Neuronal stem cell (in vitro differentiated cells): ENCODE results near the gene EMC7.

Experiments used
- DNase-seq: peaks from one replicate; pipeline ENCODE4 v3.0.0-alpha.2; 2013; ENCODE audit warnings: low spot score
- H2AFZ ChIP-seq: one replicate; pipeline ENCODE4 v1.6.1; 2013; ENCODE audit warnings: mild to moderate bottlenecking, low read length, inconsistent platforms
- H2AK5ac ChIP-seq: 2 replicates; pipeline ENCODE4 v1.6.1; 2013; ENCODE audit warnings: low read depth, mild to moderate bottlenecking, inconsistent platforms, low read length, moderate library complexity, mixed read lengths
- H2BK120ac ChIP-seq: 2 replicates; pipeline ENCODE4 v1.6.1; 2013; ENCODE audit warnings: low read depth, mild to moderate bottlenecking, inconsistent platforms, low read length, moderate library complexity, mixed read lengths
- H2BK12ac ChIP-seq: one replicate; pipeline ENCODE4 v1.6.1; 2013; ENCODE audit warnings: low read length, inconsistent platforms
- H2BK15ac ChIP-seq: 2 replicates; pipeline ENCODE4 v1.6.1; 2013; ENCODE audit warnings: mild to moderate bottlenecking, low read length, inconsistent platforms, mixed read lengths
- H2BK5ac ChIP-seq: one replicate; pipeline ENCODE4 v1.6.1; 2013; ENCODE audit warnings: inconsistent platforms, mild to moderate bottlenecking, low read length, moderate library complexity
- H3K14ac ChIP-seq: one replicate; pipeline ENCODE4 v1.6.1; 2013; ENCODE audit warnings: low read length, inconsistent platforms
- H3K18ac ChIP-seq: 2 replicates; pipeline ENCODE4 v1.6.1; 2013; ENCODE audit warnings: low read length, inconsistent platforms
- H3K23ac ChIP-seq: 2 replicates; pipeline ENCODE4 v1.6.1; 2013; ENCODE audit warnings: low read depth, mild to moderate bottlenecking, mixed read lengths, low read length, inconsistent platforms; ENCODE audit not compliant: poor library complexity
- H3K27ac ChIP-seq: replicated peaks from 3 replicates; pipeline ENCODE4 v1.5.1; 2013; ENCODE audit warnings: low read length, inconsistent platforms
- H3K27me3 ChIP-seq, 3 experiments: 2 replicates each; pipeline ENCODE4 v1.6.1; 2013; ENCODE audit warnings: low read length in 3 of 3, mild to moderate bottlenecking in 2 of 3, inconsistent platforms in 1 of 3, low read depth in 1 of 3, mixed read lengths in 1 of 3, moderate library complexity in 1 of 3; ENCODE audit not compliant: control insufficient read depth in 3 of 3, insufficient read depth in 3 of 3
- H3K36me3 ChIP-seq, 2 donors: replicated peaks in 1 of 2; 2 replicates each; pipeline ENCODE4 v1.6.1; 2013; ENCODE audit warnings: low read length in 2 of 2; ENCODE audit not compliant: control insufficient read depth in 2 of 2, insufficient read depth in 2 of 2
- H3K4ac ChIP-seq: 2 replicates; pipeline ENCODE4 v1.6.1; 2013; ENCODE audit warnings: inconsistent platforms, mild to moderate bottlenecking, low read length, moderate library complexity
- H3K4me1 ChIP-seq, 2 donors: 1 replicate in 1 of 2; 2 replicates in 1 of 2; pipeline ENCODE4 v1.6.1; 2013; ENCODE audit warnings: low read length in 2 of 2, low read depth in 1 of 2; ENCODE audit not compliant: control insufficient read depth in 2 of 2, insufficient read depth in 1 of 2
- H3K4me2 ChIP-seq: one replicate; pipeline ENCODE4 v1.6.1; 2013; ENCODE audit warnings: mild to moderate bottlenecking, low read length, inconsistent platforms; ENCODE audit not compliant: insufficient read depth, poor library complexity, severe bottlenecking
- H3K4me3 ChIP-seq, 2 donors: 2 replicates each; pipeline ENCODE4 v1.5.1; 2013; ENCODE audit warnings: low read length in 2 of 2, mild to moderate bottlenecking in 2 of 2, inconsistent platforms in 1 of 2, moderate library complexity in 1 of 2
- H3K79me1 ChIP-seq: one replicate; pipeline ENCODE4 v1.6.1; 2013; ENCODE audit warnings: low read depth, mild to moderate bottlenecking, inconsistent platforms, low read length, moderate library complexity
- H3K9ac ChIP-seq: one replicate; pipeline ENCODE4 v1.6.1; 2013; ENCODE audit warnings: mild to moderate bottlenecking, low read depth, low read length, inconsistent platforms; ENCODE audit not compliant: poor library complexity
- H3K9me3 ChIP-seq, 2 donors: replicated peaks in 1 of 2; 2 replicates each; pipeline versions ENCODE3 to v1.6.1; 2013; ENCODE audit warnings: low read length in 2 of 2, mild to moderate bottlenecking in 2 of 2, inconsistent platforms in 1 of 2, low read depth in 1 of 2, mixed read lengths in 1 of 2, moderate library complexity in 1 of 2; ENCODE audit not compliant: control insufficient read depth in 2 of 2, insufficient read depth in 1 of 2
- H4K8ac ChIP-seq: one replicate; pipeline ENCODE4 v1.6.1; 2013; ENCODE audit warnings: low read depth, mild to moderate bottlenecking, inconsistent platforms, low read length, moderate library complexity
- H4K91ac ChIP-seq: one replicate; pipeline ENCODE4 v1.6.1; 2013; ENCODE audit warnings: low read length, low read depth, mild to moderate bottlenecking, inconsistent platforms; ENCODE audit not compliant: poor library complexity
- WGBS, 2 donors: extraction: QIAGEN DNeasy Blood & Tissue Kit; methylation state at CpG; one replicate each; pipeline ENCODE4 v1.1.7; 2013; ENCODE audit warnings: missing lambda C conversion rate in 2 of 2, mixed read lengths in 1 of 2; ENCODE audit not compliant: insufficient read length in 2 of 2, insufficient replicate concordance in 1 of 2; ENCODE audit errors: extremely low coverage in 2 of 2; 5-methylcytosine and 5-hydroxymethylcytosine counted together

Gene EMC7

DNA sequence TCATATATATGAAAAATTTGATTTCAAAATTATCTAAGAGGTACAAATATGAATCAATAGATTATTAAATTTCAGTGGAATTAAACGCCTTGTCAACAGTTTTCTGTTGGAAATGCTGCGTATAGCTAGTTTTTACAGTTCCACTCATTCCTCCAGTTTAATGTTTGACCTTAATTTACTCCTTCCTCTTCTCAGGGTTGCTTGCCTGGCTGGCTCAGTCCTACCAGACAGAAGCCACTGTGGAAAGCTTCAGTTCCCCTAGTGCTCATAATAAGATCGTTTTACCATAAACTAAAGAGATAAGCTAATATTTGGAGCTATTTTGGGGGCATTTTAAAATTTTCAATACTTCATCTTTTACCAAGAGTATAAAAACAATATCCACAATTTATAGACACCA is 22.8 kb downstream of the EMC7 start:
- Histone ChIP-seq H2BK5ac (no peak overlapping the region), H3K14ac (no peak overlapping the region), H3K4me2 (no peak overlapping the region), H3K9ac (no peak overlapping the region), H3K27me3 (no peaks in the 10 kb centered on the region), H2BK15ac (no peak overlapping the region), H3K4me1 (no peaks in the 10 kb centered on the region), H3K23ac (no peak overlapping the region), H3K4ac (no peak overlapping the region), H3K79me1 (no peaks in the 10 kb centered on the region), H3K9me3 (no peaks in the 10 kb centered on the region), H2AK5ac (no peak overlapping the region), H2BK12ac (no peak overlapping the region), H3K36me3 (peaks cover 0 to 13% of the 10 kb centered on the region in 2 donors), H2AFZ (no peak overlapping the region), H4K8ac (no peak overlapping the region), H3K18ac (no peak overlapping the region), H3K27ac (no peak overlapping the region), H3K4me3 (no peak overlapping the region), H2BK120ac (no peak overlapping the region), H4K91ac (no peak overlapping the region)
- no peak for DNase-seq
- no CpG with 5 or more reads among the region's 3 CpGs for WGBS, 2 donors

DNA sequence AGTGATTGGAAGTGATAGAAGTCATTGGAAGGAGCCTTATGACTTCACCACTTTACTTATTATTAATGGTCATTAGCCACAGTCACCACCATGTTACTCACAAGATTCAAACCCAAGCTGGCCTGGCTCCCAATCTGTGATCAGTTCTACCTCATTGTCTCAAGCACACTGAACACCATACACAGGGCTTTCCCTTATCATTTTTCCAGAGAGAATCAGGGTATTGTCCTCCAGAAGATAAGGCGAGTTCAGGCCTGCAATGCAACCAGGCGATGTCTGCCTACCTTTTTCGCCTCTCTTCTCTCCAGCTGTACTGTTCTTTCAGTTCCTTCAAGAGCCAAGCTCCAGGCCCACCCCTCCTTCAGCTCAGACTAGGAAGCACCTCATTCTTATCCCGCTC is 24.9 kb downstream of the EMC7 start:
- H3K18ac ChIP-seq: no peak overlapping the region
- no CpG with 5 or more reads among the region's 4 CpGs for WGBS, 2 donors

GRCh38 chr15:34070003-34070402 is 31.7 kb downstream of the EMC7 start:
- Histone ChIP-seq H3K9ac (no peak overlapping the region), H2BK5ac (no peak overlapping the region), H2AFZ (no peak overlapping the region), H3K23ac (no peak overlapping the region), H4K91ac (no peak overlapping the region), H3K36me3 (no peaks in the 10 kb centered on the region), H2AK5ac (no peak overlapping the region), H3K4ac (no peak overlapping the region), H4K8ac (no peak overlapping the region), H3K9me3 (no peaks in the 10 kb centered on the region), H3K4me2 (no peak overlapping the region), H2BK120ac (no peak overlapping the region), H2BK12ac (no peak overlapping the region), H2BK15ac (no peak overlapping the region), H3K4me3 (no peak overlapping the region), H3K79me1 (no peaks in the 10 kb centered on the region), H3K4me1 (no peaks in the 10 kb centered on the region), H3K14ac (no peak overlapping the region), H3K18ac (no peak overlapping the region), H3K27me3 (no peaks in the 10 kb centered on the region), H3K27ac (no peak overlapping the region)
- no CpG with 5 or more reads among the region's 6 CpGs for WGBS, 2 donors
- no peak for DNase-seq

More for the DNA sequence above, 24.9 kb downstream of the EMC7 start:
- H3K4me2 ChIP-seq: no peak overlapping the region
- H2AK5ac ChIP-seq: no peak overlapping the region
- H3K23ac ChIP-seq: no peak overlapping the region
- no peaks in the 10 kb centered on the region for H3K79me1 ChIP-seq
- H2AFZ ChIP-seq: no peak overlapping the region
- no peaks in the 10 kb centered on the region for H3K27me3 ChIP-seq
- H3K9me3 ChIP-seq: no peaks in the 10 kb centered on the region
- no peak overlapping the region for H3K27ac ChIP-seq
- H3K4ac ChIP-seq: no peak overlapping the region
- no peak for DNase-seq
- no peak overlapping the region for H2BK12ac ChIP-seq
- H2BK15ac ChIP-seq: no peak overlapping the region
- H3K36me3 ChIP-seq: no peaks in the 10 kb centered on the region
- no peak overlapping the region for H4K91ac ChIP-seq
- H2BK120ac ChIP-seq: no peak overlapping the region
- H3K14ac ChIP-seq: no peak overlapping the region
- H3K4me3 ChIP-seq: no peak overlapping the region
- no peak overlapping the region for H2BK5ac ChIP-seq
- no peak overlapping the region for H3K9ac ChIP-seq
- no peak overlapping the region for H4K8ac ChIP-seq
- no peaks in the 10 kb centered on the region for H3K4me1 ChIP-seq

DNA sequence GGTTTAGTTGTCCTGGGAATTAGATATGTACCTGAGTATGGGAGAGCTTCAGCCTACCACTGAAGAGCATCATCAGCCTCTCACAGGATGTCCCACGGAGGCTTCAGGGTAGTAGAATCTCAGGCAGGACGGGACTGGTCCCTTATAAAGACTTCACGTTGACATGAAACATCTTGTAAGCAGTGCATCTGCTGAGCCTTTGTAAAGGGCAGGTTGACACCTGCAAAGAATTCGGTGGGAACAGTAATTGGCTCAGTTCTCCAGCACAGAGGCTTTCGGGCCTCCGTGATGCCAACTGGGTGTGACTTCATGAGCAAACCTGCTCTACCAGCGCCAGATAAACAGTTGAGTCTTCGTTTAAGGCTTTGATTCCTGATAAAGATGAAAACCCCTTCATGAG is 35.7 kb downstream of the EMC7 start:
- Histone ChIP-seq H3K9me3 (no peaks in the 10 kb centered on the region), H2BK5ac (no peak overlapping the region), H2AFZ (no peak overlapping the region), H3K4me1 (no peaks in the 10 kb centered on the region), H3K4ac (no peak overlapping the region), H3K4me3 (no peak overlapping the region), H3K9ac (no peak overlapping the region), H2BK120ac (no peak overlapping the region), H3K23ac (no peak overlapping the region), H4K8ac (no peak overlapping the region), H3K79me1 (no peaks in the 10 kb centered on the region), H2BK12ac (no peak overlapping the region), H2AK5ac (no peak overlapping the region), H3K36me3 (no peaks in the 10 kb centered on the region), H3K27me3 (no peaks in the 10 kb centered on the region), H3K18ac (no peak overlapping the region), H2BK15ac (no peak overlapping the region), H4K91ac (no peak overlapping the region), H3K4me2 (no peak overlapping the region), H3K27ac (no peak overlapping the region), H3K14ac (no peak overlapping the region)
- no CpG with 5 or more reads among the region's 8 CpGs for WGBS, 2 donors
- no peak for DNase-seq
